Neural progenitor cell (in vitro differentiated cells): ENCODE data around the gene MEGF6.

Experiments
- CTCF ChIP-seq: fragments of 200-600 bp; sonication (generic); IDR thresholded peaks from 2 replicates; pipeline ENCODE4 v1.5.1; 2017; ENCODE audit warnings: antibody characterized with exemption, mild to moderate bottlenecking
- EZH2 ChIP-seq: fragments of 200-600 bp; sonication (generic); IDR thresholded peaks from 2 replicates; pipeline ENCODE4 v1.6.1; 2017; ENCODE audit warnings: antibody characterized with exemption, mild to moderate bottlenecking, moderate library complexity

DNA sequence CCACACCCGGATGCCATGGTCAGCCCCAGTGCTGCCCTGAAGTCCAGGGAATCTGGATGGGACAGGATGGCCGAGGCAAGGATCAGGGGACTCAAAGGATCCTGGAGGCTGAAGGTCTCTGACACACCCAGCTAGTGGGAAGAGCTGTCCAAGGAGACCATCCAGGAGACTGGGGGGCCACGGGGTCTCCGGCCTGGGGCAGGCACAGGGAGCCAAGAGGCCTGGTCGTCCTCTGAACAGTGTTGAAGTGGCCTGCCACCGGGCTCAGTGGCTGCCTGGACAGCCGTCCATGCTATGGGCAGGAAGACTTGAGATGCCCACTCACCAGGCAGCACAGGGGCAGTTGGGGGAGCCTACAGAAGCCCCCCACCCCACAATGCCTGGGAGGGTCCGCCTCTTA, 41.9 kb downstream of the MEGF6 start:
- TF ChIP-seq CTCF: no peak
- no peak for TF ChIP-seq EZH2
